ENCODE data around the gene ZNF253.
A peak's percentile ranks its signal among the peaks of the same experiment; 100 is the strongest.
"Not testable (repeated sequence)": the region's sequence is repeated elsewhere in the genome, so short reads cannot be mapped to it uniquely, and the experiment has no call there.

Gene ZNF253

DNA sequence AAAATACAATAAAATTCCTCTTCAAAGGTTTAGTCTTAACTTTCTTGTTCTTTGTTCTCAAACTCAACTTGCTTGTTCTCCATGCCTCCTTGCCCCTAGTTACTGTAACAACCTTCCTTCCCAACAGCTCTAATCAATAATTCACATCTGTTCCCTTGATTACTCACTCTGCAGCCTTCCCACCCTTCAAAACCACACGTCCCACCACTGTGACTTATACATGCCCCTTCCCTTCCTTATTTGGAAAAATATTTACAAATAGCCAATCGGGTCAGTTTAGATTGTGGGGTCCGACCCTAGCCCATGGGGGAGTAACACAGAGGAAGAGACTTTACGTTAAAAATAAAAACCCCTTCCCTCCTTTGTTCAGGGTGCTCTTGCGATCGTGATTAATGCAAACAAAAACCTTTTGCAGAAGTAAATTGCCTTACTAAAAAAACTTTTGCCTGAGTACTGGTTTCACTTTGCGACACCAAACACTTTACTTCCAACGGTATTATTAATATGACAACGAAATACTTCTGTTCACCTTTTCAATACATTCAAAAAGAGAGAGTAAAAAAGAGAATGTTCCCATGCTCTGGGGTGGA, 34.6 kb downstream of the ZNF253 start:
- DNase-seq, result no peak

DNA sequence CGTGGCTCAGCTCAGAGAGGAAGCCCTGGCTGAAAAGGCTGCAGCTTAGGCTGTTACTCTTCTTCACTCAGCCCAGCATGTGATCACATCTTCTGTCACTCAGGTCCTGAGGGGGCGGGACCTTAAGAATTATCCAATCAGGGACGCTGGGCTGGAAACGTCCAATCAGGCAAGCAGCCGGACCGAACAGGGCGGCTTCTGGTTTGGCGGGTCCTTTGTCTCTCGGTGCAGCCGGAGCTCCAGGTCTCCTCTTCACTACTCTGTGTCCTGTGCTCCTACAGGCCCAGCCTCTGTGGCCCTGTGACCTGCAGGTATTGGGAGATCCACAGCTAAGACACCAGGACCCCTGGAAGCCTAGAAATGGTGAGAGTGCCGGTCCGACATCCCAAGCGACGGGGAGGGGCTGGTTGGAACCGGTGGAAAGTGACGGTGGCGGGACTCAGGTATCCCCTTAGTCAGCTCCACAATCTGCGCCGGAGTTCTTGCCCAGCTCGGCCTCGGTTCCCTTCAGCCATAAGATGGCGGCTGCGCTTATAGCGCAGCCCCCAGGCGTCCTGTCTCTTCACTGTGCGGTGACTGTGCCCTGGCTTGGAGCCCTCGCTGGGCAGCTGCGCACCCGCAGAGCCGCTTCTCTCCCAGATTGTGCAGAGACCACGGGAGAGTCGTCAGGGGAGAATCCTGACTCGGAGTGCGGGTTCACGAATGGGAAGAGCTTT, 35.2 kb downstream of the ZNF253 start, which contains the start of gene ZNF93:
Gene ZNF93, plus strand, starts transcription at position 218 of the 716 bp plus-strand sequence. Its CDS starts 143 bp downstream, at position 361.
- DNase-seq, result peak; percentile 85

DNA sequence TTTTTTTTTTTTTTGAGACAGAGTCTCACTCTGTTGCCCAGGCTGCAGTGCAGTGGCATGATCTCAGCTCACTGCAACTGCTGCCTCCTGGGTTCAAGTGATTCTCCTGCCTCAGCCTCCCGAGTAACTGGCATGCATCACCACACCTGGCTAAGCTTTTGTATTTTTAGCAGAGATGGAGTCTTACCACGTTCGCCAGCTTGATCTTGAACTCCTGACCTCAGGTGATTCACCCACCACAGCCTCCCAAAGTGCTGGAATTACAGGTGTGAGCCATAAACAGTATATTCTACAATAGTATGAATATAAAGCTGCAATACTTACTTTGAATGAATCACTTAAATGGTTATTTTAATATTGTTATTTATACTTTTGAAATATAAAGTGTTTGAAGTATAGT, 41.9 kb downstream of the ZNF253 start:
- DNase-seq, result not testable (repeated sequence)

- DNase-seq, result no peak
These were observed 44.0 kb downstream of the ZNF253 start for GRCh38 chr19:19909654-19910053.

GRCh38 chr19:19911150-19911549, 45.5 kb downstream of the ZNF253 start:
- DNase-seq, result no peak

DNA sequence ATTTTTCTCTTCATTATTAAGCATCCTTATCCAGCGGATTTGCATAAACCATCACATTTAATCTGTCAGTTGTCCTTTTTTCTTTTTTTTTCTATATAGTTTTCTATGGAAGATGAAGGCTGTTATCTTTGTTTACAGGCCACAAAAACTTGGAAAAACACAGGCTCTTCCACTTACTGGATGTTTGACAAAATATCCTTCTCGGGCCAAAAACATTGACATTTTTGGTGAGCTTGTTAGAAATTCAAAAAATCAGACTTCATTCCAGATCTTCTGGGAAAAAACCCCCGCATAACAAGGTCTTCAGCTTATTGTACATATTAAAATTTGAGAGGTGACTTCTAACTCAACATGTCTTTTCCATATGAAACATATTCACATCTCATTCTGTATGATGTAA, 48.9 kb downstream of the ZNF253 start:
- no peak for DNase-seq

DNA sequence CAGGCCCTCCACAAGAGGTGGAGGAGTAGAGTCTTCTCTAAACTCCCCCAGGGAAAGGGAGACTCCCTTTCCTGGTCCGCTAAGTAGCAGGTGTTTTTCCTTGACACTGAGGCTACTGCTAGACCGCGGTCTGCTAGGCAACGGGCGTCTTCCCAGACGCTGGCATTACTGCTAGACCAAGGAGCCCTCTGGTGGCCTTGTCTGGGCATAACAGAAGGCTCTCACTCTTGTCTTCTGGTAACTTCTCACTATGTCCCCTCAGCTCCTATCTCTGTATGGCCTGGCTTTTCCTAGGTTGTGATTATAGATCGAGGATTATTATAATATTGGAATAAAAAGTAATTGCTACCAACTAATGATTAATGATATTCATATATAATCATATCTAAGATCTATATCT, 64.7 kb downstream of the ZNF253 start:
- not testable (repeated sequence) for DNase-seq

DNA sequence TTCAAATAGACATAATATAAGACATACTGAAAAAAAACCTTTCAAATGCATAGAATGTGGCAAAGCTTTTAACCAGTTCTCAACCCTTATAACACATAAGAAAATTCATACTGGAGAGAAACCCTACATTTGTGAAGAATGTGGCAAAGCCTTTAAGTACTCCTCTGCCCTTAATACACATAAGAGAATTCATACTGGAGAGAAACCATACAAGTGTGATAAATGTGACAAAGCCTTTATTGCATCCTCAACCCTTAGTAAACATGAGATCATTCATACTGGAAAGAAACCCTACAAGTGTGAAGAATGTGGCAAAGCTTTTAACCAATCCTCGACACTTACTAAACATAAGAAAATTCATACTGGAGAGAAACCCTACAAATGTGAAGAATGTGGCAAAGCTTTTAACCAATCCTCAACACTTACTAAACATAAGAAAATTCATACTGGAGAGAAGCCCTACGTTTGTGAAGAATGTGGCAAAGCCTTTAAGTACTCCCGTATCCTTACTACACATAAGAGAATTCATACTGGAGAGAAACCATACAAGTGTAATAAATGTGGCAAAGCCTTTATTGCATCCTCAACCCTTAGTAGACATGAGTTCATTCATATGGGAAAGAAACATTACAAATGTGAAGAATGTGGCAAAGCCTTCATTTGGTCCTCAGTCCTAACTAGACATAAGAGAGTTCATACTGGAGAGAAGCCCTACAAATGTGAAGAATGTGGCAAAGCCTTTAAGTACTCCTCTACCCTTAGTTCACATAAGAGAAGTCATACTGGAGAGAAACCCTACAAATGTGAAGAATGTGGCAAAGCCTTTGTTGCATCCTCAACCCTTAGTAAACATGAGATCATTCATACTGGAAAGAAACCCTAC, 68.0 kb downstream of the ZNF253 start:
- DNase-seq, result not testable (repeated sequence)

GRCh38 chr19:19937403-19937802, 71.7 kb downstream of the ZNF253 start:
- no peak for DNase-seq

DNA sequence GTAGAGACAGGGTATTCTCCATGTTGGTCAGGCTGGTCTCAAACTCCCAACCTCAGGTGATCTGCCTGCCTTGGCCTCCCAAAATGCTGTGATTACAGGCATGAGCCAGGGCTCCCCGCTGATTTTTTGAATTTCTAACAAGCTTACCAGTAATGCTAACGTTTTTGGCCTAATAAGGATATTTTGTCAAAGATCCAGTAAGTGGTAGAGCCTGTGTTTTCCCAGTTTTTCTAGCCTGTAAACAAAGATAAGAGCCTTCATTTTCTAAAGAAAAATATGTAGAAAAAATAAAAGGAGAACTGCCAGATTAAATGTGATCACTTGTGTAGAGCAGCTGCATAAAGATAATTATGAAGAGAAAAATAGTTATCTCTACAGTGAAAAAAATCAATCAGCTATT, 72.8 kb downstream of the ZNF253 start:
- no peak for DNase-seq

DNA sequence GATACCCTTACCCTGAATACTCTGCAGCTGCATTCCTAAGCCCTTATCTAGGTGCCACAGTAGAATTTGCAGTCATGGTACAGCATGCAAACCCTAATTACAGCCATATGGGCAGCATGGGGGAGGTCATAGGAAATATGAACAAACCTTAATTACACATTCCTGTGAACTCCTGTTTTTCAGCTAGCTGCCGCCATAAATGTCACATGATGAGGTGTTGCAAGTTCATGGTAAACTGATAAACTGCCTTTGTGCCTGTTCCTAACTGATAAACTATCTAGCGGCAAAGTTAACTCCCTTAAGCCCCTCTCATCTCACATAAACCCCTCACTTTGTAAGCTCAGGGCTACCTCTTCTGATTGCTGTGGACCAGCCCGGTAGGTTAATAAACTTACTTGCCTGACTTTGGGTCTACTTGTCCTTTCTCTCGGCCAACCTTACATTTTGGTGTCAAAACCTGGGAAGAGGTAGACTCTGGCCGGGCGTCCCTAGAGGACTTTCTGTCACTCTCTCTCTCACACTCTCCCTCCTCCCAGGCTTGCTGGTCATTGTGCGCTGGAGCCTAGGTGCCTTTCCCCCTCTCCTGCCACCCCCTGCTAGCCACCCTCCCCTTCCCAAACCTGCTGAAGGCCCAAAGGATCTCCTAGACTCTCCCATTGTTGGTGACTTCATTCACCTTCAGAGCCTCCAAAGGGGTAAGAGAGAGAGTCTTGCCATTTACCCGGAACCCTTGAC, 78.3 kb downstream of the ZNF253 start:
- DNase-seq, result no peak
